Mucosa of descending colon (tissue), 3 donors: ENCODE measurements around the gene MINDY2. TPM values are rescaled to one million over a fixed set of nuclear protein-coding genes. Genes with fewer than 3 reads are reported as not detected.

Experiments used
- ATAC-seq: fragments of 200-7000 bp; cut with Tn5 transposase; one replicate; pipeline ENCODE4 v1.9.1; 2020; ENCODE audit warnings: mild to moderate bottlenecking, moderate library complexity
- DNase-seq, 3 donors: peaks; one replicate each; pipeline ENCODE4 v3.0.0-alpha.2; 2020
- H3K36me3 ChIP-seq: fragments of 200-600 bp; one replicate; pipeline ENCODE4 v1.8.0; 2021; ENCODE audit warnings: low read depth, mild to moderate bottlenecking
- H3K4me1 ChIP-seq: fragments of 200-600 bp; one replicate; pipeline ENCODE4 v1.8.0; 2021; ENCODE audit warnings: low read depth, mild to moderate bottlenecking
- H3K4me3 ChIP-seq: fragments of 200-600 bp; one replicate; pipeline ENCODE4 v1.8.0; 2021; ENCODE audit warnings: mild to moderate bottlenecking
- H3K9me3 ChIP-seq: fragments of 200-600 bp; one replicate; pipeline ENCODE4 v1.8.0; 2021; ENCODE audit warnings: mild to moderate bottlenecking
- intact Hi-C, 2 donors: fragments of 100-400 bp; cut with DNase I in 1 of 2; cut with micrococcal nuclease in 1 of 2; formaldehyde crosslinking; loops; one replicate each; pipeline versions ENCODE4 v1.11.0 to v1.11.1; 2022; cut with DNase I, micrococcal nuclease
- total RNA-seq, 3 donors: library from RNA; stranded (reverse); fragmentation: NEBNext Ultra II Directional in 2 of 3; extraction: Animal tissue kit (Norgen Biotek cat#: 25700) in 2 of 3; gene quantifications; one replicate each; pipeline versions ENCODE4 v1.2.1 to v1.2.4, GENCODE V29; 2021 to 2023
- TF ChIP-seq, protein P1 (sequence below): fragments of 200-600 bp; IDR thresholded peaks from one replicate; pipeline ENCODE4 v1.8.0; 2022; ENCODE audit warnings: antibody characterized with exemption, mild to moderate bottlenecking
- donor health status: DM: no; HTN: no; CAD: no; lungs with moderate emphysema.
- donor health status: DM: no; HTN: no; CAD: no.
- donor health status: DM: no; HTN: yes; CAD: no.

The MINDY2 gene
- total RNA-seq, 3 donors from 2014 or later: 12.0 to 24.2 (median 13.3) TPM

DNA sequence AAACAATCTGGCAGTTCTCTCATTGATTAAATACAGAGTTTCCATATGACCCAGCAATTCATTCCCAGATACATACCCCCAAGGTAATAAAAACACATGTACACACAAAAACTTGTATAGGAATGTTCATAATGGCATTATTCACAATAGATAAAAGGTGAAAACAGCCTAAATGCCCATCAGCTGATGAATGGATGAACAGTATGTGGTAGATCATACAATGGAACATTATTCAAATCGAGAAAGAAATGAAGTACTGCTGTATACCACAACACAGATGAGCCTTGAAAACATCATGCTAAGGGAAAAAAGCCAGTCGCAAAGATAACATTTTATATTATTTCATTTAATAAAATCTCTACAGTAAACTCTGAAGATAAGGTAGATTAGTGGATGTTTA is 91.2 kb downstream of the MINDY2 start:
- H3K36me3 ChIP-seq: no peaks in the 10 kb centered on the region
- no peak for ATAC-seq

GRCh38 chr15:58864602-58865424 is 93.7 kb downstream of the MINDY2 start:
- H3K4me3 ChIP-seq: no peak overlapping the region
- ATAC-seq (peak; percentile 30), DNase-seq (peak; percentile 20 to 56 (median 44))
- no peaks in the 10 kb centered on the region for H3K4me1 ChIP-seq
- TF ChIP-seq, protein P1, sequence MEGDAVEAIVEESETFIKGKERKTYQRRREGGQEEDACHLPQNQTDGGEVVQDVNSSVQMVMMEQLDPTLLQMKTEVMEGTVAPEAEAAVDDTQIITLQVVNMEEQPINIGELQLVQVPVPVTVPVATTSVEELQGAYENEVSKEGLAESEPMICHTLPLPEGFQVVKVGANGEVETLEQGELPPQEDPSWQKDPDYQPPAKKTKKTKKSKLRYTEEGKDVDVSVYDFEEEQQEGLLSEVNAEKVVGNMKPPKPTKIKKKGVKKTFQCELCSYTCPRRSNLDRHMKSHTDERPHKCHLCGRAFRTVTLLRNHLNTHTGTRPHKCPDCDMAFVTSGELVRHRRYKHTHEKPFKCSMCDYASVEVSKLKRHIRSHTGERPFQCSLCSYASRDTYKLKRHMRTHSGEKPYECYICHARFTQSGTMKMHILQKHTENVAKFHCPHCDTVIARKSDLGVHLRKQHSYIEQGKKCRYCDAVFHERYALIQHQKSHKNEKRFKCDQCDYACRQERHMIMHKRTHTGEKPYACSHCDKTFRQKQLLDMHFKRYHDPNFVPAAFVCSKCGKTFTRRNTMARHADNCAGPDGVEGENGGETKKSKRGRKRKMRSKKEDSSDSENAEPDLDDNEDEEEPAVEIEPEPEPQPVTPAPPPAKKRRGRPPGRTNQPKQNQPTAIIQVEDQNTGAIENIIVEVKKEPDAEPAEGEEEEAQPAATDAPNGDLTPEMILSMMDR: no peak
- intact Hi-C loops: no loop called here
- no peaks in the 10 kb centered on the region for H3K36me3 ChIP-seq
- no peaks in the 10 kb centered on the region for H3K9me3 ChIP-seq

More for the DNA sequence above, 91.2 kb downstream of the MINDY2 start:
- intact Hi-C loops: no loop called here
- Histone ChIP-seq H3K9me3 (no peaks in the 10 kb centered on the region), H3K4me1 (no peaks in the 10 kb centered on the region), H3K4me3 (no peak overlapping the region)
- TF ChIP-seq, protein P1: no peak
- DNase-seq: no peak

DNA sequence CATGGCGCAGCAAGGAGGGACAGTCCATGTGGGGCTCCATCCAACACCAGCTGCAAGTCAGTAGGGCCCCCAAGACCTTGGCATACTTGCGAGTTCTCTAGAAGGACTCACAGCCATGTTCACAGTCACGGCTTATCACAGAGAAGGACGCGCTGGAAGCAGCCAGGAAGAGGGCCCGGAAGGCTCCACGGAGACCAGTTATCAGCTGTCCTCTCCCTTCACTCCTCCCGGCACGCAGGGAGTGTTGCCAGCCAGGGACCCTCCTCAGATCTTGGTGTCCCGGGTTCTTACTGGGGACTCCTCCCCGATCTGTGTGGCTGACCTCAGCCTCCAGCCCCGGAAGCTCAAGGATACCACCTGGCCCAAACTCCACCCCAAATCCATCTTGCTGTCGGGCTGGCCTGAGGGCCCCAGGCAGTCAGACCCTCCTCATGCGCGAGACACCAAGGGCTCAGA is 94.4 kb downstream of the MINDY2 start:
- Histone ChIP-seq H3K36me3 (no peaks in the 10 kb centered on the region), H3K4me3 (no peak overlapping the region), H3K4me1 (no peaks in the 10 kb centered on the region), H3K9me3 (no peaks in the 10 kb centered on the region)
- TF ChIP-seq, protein P1: no peak
- intact Hi-C loops: no loop called here
- peak; percentile 3 for ATAC-seq
- DNase-seq: no peak

DNA sequence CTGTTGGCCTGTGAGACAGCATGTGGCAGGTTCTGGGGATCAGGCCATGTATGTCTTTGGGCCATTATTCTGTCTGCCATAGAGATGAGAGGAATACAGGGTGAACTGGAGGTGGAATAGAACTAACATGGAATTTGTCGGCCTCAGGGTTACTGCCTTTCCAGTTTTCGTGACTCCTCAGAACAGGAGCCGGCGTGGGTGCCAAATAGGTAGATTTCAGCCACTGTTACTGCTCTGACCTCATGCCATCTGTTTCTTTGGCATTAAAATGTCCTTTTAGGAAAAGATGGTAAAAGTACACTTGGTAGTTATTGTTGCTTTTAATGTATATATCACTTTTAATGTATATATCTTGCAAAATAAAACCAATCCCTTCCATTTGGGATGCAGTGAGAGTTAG is 96.8 kb downstream of the MINDY2 start:
- TF ChIP-seq, protein P1: no peak
- H3K9me3 ChIP-seq: no peaks in the 10 kb centered on the region
- H3K4me1 ChIP-seq: no peaks in the 10 kb centered on the region
- intact Hi-C loops: no loop called here
- H3K36me3 ChIP-seq: no peaks in the 10 kb centered on the region
- ATAC-seq (no peak), DNase-seq (no peak)
- H3K4me3 ChIP-seq: no peak overlapping the region

DNA sequence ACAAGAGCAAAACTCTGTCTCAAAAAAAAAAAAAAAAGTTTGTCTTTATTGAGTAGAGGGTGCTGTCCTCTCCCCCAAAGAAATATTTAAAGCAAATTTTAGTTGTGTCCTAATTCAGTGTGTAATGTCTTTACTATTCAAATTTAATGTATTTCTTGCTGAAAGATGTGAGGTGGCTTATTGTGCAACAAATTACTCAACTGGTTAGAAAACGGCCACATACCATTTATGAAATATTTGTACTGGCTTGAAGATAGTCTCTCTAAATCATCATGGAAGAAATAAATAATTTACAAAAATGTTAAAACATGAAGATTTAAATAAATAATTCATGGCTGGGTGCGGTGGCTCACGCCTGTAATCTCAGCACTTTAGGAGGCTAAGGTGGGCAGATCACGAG is 99.3 kb downstream of the MINDY2 start:
- ATAC-seq (no peak), DNase-seq (no peak)
- Histone ChIP-seq H3K36me3 (no peaks in the 10 kb centered on the region), H3K4me1 (no peaks in the 10 kb centered on the region), H3K9me3 (no peaks in the 10 kb centered on the region), H3K4me3 (no peak overlapping the region)
- TF ChIP-seq, protein P1: no peak
- intact Hi-C loops: no loop called here
